NCI-H2196 (cell line): ENCODE data around the gene BBIP1.
"Not testable (repeated sequence)": the region's sequence is repeated elsewhere in the genome, so short reads cannot be mapped to it uniquely, and the experiment has no call there.

Experiments used
- DNase-seq: peaks from one replicate; lab custom pipeline; 2025; ENCODE audit not compliant: unreplicated experiment; lab: John Stamatoyannopoulos, UW

Gene BBIP1

DNA sequence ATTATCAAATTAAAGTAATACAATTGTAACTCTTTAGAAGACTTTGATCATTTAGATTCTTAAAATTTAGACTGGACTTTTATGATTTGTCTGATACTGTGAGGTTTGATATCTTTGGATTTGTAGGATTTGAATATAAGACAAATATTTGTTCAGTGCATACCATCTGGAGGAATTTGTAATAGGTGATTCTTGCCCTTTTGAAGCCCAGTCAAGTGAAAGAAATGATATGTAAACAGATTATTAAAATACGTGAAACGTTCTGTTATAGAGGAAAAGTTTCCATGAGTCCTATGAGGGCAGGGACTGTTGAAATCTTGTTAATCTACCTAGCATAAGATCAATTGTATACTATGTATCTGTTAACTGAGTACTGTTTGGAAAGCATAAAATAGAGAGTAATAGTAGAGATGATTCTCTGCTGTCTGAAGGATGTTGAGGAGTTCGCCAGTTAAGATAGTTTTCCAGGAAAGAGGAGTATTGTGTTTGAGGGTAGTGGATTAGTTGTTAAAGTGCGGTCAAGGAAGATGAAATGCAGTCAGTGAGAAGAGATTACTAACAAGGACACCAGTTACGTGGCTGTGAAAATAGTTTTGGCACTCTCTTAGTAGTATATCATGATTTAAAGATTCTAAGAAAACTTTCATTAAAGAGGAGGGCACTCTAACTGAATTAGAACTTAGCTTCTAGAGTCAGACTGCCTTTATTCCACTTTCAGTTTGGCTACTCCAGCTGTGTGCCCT, 32.9 kb downstream of the BBIP1 start:
- DNase-seq = no peak

DNA sequence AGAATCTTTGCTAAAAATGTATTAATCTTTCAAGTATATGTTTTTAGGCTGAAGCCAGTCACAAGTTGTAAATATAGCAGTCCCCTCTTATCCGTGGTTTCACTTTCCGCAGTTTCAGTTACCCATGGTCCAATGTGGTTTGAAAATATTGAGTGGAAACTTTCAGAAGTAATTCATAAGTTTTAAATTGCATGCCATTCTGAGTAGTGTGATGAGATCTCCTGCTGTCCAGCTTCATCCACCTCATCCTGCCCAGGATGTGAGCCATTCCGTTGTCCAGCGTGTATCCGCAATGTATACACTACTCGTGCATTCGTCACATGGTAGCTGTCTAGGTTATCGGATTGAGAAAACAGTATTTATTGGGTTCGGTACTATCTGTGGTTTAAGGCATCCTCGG, 35.1 kb downstream of the BBIP1 start:
- no peak for DNase-seq

DNA sequence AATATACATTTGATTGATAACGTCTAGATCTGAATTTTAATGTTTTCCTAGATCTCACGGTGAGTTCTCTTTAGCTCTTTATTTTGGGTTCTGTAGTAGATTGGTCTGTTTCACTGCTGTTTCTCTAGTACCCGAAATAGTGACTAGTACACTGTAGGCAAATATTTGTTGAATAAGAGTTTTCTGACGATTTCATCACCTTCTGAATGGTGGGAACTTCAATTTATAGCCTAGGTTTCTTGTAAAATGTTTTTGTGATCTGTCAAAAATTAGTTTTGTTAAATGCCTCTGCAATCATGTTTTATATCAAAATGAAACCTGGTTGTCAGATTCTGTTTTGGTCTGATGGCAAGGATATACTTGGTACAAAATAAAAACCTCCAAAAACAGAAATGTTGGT, 37.1 kb downstream of the BBIP1 start:
- no peak for DNase-seq

DNA sequence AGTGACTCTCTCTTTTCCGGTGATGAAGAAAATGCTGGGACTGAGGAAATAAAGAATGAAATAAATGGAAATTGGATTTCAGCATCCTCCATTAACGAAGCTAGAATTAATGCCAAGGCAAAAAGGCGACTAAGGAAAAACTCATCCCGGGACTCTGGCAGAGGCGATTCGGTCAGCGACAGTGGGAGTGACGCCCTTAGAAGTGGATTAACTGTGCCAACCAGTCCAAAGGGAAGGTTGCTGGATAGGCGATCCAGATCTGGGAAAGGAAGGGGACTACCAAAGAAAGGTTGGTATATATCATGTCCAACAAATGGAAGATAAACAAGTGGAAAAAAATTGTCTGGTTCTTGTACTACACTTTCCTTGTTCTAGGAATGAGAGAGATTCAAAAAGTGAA, 37.7 kb downstream of the BBIP1 start:
- DNase-seq = no peak

DNA sequence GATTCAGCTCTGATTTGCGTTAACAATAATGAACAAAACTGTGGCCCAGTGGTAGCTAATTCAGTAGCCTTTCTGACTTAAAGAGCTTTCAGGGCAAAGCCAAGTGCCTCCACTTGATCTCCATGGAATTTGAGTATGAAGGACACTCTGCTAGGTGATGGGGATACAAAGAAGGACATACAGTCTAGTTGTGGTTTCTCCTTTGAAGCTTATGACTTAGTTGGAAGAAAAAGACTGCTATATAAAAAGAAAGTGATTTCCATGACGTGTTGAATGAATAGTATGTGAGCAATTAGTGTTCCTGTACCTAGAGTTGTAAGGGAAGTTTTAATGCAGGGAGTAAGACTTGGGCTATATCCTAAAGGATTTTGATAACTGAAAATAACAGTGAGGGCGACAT, 39.0 kb downstream of the BBIP1 start:
- DNase-seq = no peak

DNA sequence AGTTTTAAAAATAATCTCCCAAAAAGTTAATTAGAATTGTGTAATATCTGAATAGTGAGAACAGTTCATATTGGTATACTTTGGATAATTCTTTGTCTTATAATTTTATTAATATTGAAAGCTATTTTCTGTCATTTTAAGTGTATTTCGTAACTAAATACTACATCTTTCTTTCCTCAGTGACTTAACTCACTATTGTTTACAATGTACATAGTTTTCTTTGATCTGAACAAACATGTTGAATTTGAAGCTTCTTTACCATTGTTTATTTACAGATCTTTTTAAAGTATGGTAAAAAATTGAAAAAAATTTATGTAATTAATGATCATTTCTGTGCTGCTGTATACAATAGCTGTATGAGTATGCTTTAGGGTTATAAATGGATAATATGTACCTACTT, 42.2 kb downstream of the BBIP1 start:
- no peak for DNase-seq

DNA sequence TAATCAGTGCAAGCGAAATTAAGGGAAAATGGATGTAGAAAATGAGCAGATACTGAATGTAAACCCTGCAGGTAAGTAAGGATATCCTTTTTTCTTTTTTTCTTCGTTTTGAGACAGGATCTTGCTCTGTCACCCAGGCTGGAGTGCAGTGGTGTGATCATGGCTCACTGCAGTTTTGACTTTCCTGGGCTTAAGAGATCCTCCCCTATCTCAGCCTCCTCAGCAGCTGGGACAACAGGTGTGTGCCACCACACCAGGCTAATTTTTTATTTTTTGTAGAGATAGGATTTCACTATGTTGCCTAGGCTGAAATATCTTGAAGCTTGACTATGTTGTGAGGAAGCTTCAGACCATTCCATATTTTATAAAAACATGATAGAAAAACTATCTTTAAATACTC, 43.0 kb downstream of the BBIP1 start:
- no peak for DNase-seq

DNA sequence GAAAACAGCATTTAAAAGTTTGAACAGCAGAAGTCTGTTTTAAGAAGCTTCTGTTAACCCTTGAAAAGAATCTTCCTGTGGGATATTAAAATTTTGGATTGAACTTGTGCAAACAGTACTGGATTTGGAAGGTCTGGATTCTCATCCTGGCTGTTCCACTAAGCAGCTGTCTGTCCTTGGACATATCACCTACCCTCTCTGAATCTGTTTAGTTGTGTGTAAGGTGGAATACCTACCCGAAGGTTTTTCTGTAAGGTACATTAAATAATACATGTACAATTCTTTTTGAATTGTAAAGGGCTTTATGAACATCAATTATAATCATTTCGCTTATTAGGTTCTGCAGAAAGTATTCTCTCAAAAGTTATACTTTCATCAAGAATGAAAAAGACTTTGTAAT, 45.0 kb downstream of the BBIP1 start:
- no peak for DNase-seq

DNA sequence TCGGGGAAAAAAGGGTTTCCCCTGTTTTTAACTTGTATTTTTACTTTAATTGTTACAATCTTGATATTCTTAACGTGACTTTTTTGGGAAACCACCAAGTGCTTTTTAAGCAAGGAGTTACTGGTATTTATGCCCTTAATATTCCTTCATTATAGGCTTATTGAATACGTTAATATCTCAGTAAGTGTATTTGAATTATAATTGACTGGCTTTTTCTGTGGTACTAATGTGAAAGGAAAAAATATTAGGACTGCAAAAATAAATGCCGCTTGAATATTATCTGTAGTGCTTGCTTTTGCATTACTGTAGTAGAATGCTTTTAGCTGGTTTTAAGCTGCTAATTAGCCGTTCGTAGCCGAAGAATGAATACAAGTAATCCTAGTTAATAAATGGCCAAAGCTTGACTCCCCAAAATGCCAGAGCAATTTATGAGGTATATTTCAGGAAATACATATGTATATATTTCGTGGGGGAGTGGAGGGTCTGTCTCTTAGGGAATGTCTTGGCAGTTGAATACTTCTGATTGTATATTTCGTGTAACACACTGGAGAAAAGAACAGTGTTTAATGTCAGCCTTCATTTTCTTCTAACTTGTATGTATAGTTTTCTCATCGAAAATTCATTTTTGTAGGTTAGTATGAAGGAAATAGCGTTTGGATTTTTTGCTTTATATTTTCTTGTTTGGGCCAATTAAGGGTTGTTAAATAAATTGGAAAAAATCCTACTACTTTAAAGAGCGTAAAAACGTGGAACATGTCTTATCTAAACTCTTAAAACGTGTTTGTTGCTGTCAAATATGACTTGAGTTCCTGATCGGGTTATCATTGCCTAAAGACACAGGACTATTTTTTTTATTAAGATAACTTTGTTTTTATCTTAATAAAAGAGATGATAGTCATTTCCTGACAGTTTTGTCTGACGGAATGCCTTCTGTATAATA, 45.7 kb downstream of the BBIP1 start:
- no peak for DNase-seq

DNA sequence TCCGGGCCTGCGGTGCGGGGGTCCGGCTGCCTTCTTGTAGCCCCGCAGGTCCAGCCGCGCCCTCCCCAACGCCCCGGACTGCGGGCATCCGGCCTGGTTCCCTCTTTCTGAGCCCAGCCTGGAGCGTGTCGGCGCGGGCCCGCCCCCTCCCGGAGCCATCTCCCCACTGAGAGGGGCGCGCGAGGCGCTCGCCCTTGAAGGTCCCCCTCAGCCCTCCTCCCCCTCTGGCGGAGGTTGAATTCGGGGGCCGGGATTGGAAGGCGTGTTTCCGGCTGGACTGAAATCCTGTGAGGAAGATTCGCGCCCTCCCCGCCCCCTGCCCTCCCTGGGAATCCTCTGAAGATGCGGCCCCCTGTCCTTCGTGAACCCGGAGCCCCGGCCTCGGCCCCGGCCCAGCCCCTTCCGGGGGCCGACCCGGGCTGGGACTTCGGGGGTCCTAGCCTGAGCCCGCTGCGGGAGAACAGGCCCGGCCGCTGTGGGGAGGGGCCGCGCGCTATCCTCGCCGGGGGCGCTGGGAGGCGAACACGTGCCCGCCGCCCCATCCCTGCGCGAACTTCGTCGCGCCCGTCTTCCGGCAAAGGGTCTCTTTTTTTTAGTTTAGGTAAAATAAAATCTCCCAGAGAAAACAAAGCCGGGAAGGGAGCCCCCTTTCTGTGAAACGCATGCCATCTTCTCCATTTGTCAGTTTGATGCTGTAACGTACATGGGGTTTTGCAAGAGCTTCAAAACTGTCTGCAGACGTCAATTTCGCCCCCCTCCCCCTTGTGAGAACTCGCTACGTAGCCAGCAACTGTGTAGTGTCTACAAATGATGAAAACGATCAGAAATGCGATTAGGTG, 46.6 kb downstream of the BBIP1 start:
- DNase-seq = no peak

DNA sequence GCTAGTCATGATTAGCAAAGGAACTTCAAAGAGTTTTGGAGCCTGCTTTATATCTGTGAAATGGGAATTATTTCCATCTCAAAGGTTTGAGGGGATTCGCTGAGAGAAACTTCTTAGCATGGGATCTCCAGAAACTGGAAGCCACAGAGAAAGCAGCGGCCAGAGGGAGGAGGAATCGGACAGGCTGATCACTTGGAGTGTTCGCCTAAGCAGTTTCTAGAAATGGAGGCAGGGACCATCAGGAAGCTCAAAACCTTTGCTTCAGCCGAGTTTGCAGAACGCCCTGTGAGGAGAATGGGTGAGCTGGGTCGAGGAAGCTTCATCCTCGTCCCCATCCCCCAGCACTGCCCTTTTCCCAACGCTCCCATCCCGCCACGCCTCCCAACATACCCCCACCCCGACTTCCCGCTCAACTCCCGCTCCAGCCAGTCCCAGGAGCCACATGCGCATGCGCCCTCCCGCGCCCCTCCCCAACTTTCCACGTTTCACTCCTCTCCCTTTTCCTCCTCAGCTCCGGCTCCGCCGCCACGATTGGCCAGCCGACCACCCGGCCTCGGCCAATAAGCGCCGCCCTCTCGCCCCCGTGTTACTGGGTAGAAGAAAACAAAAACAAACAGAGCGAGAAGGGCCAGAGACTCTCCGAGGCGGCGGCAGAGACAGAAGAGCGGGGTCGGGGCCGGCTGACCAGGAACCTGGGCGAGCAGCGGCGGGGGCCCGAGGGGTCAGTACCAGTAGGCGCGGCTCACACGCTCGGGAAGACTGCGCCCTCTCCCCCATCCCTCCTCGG, 47.5 kb downstream of the BBIP1 start, which contains the start of gene PDCD4:
Gene PDCD4, plus strand, starts transcription at position 631 of the 787 bp plus-strand sequence. CDS start 4,100 bp downstream, outside the sequence.
- peak; percentile 89 for DNase-seq

DNA sequence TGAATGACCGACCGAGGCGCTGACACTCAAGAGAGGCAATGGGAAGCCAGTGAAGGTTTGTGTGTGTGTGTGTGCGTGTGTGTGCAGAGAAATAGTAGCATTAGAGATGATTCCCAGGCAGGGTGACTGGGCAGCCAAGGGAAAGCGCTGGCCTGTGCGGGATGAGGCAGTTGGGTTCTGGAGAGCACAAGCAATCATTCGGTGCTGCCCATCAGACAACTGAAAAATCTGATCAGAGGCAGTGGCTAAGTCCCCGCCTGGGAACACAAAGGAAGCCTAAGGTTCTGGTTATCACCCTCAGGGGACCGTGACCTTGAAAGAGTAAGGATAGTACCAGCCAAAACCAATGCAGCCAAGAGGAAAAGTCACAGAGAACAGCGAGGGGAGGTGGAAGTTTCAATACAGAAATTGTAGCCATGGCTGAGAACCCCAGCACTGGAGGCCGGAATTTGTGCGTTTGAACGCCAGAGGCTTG, 48.1 kb downstream of the BBIP1 start:
- no peak for DNase-seq

DNA sequence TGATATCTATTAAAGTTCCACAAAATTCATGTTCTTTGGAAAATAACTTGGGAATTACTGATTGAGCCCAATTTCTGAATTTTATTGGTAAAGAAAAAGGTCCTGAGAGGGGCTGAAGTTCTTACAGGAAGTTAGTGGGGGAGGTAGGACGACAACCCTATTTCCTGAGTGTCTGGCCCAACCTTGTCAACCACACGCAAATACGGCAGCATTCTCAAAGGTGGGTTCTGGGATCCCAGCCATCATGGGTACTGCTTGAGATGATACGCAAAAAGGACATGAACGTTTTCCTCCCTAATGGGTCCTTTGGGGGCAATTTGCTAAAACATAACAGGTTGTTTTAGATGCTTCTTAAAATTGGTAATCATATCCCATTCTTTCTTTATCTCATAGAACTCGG, 50.0 kb downstream of the BBIP1 start:
- DNase-seq = no peak

DNA sequence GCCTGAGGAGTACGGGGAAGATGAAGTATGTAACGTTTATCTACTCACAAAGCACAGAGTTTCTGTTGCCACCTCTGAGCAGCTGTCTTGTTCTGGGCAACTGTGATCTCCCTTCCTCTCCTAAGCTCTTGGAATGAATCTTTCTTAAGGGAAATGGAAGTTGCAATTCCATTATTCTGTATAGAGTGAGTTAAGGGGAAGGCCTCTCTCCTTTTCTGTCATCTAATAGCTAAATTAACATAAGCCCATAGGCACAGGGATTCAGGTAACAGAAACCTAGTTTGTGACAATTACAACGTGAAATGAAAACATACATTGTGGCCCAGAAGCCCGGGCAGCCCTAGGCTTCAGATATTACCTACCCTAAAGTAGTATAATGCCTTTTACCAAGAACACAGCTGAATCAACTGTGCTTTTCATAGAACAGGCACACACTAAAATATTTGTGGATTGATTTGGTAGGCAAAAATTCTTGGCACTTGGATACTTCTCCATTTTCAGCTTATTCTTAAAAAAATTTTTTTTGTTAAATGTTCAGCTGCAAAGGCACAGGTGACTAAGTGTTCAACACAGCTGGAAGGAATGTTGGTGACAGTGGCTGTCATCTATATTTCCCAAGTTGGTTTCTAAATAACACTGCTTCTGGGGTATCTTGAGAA, 51.0 kb downstream of the BBIP1 start:
- no peak for DNase-seq

DNA sequence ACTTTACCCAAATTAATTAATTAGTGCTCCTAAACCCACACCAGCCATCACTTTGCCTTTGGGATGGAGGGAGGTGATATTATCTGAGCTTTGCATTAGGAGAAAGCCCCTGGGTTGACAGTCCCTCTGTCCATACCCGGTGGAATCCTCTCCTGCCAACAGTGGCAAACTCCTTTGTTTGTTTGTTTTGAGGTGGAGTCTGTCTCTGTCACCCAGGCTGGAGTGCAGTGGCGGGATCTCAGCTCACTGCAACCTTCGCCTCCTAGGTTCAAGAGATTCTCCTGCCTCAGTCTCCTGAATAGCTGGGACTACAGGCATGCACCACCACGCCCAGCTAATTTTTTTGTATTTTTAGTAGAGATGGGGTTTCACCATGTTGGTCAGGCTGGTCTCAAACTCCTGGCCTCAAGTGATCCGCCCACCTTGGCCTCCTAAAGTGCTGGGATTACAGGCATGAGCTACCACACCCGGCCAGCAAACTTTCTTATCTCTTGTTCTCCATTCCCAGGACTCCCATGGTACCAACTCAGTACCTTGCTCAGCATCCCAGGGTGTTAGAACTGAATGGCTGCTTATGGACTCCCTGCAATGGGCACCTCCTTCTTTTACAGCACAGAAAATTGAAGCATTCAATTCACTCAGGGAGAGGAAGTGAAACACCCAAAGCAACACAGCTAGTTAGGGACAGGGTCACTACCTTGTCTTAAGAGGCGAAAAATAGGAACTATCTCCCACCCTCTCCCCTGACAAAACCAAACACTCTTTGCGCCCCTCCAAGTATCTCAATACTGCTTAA, 51.8 kb downstream of the BBIP1 start:
- DNase-seq = not testable (repeated sequence)

DNA sequence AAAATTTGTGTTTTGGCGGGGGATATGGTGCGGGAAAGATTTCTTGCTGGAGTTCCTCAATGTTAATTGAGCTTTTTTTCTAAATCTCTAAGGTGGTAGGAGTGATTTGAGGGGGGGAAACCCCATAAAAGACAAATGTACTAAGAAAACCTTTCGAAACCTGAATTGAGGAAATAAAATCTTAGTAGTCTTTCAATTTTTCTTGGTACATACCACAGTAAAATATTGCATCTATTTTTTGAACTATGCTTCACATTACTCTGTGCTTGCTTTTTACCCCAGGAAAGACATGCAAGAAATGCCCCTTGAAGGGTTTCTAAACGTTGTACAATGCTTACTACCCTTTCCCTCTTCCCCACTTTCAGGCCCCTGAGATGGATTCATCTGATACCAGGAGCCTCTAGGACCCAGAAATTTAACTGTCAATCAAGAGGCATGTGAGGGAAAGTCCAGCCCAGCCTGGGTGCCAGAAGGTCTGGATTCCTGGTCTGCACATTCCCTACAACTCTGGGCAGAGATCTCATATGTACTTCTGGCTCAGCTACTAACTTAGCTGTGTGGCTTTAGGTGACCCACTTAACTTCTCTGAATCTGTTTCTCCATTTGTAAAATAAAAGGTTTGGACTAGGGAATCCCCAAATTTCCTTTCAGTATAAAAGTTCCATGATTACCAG, 53.0 kb downstream of the BBIP1 start:
- DNase-seq = no peak

DNA sequence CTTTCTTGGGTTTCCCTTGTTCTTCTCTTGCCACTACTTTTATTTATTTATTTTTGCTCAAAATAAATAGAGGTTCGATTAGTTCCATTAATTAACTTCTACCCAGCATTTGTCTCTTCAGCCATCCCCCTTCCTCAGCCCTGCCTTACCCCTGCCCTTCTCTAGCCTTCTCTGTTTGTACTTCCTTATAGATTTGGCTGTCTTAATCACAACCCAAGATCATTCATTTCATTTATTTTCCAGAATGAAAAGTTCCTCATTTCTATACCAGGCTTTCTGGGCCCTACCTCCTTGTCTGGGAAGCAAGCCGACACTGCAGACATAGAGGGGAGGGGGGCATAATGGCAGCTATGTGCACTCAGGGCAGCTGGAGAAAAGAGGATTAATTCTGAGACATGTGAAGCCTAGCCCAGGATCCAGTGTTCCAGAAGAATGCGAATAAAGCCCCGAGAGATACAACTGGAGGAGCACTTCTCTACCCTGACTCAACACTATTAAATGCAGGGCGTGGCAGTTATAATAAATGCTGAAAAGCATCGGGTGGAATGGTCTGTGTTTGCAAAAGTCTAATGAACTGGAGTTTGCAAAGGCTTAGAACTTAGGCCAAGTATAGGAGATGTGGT, 53.7 kb downstream of the BBIP1 start:
- no peak for DNase-seq

DNA sequence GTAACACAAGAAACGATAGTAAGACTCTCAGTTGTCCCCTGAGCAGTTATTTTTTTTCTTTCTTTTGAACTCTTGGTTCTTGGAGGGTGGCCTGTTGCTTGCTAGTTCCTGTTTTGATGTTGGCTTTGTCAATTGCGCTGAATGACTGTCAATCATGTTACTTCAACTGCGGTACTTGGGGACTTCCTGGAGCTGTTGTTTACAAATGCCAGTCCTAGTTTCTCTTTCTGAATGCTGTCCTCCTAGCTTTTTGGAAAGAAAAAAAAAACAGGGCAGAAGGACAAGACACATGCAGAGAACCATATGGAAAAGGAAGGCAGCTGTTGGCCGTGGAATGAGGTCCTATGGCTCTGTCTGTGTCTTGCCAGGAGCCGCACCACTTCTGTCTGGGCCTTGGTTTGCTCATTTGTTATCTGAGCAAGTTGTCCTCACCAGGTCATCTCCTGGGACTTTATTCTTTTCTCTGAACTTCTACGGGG, 54.3 kb downstream of the BBIP1 start:
- DNase-seq = no peak
